ENCODE data around the gene ALPP. TPM values are rescaled to one million over a fixed set of nuclear protein-coding genes. Genes with fewer than 3 reads are reported as not detected.
A peak's percentile ranks its signal among the peaks of the same experiment; 100 is the strongest.

ALPP gene
- total RNA-seq, 1 donor from 2014 or later: 6.0 TPM

DNA sequence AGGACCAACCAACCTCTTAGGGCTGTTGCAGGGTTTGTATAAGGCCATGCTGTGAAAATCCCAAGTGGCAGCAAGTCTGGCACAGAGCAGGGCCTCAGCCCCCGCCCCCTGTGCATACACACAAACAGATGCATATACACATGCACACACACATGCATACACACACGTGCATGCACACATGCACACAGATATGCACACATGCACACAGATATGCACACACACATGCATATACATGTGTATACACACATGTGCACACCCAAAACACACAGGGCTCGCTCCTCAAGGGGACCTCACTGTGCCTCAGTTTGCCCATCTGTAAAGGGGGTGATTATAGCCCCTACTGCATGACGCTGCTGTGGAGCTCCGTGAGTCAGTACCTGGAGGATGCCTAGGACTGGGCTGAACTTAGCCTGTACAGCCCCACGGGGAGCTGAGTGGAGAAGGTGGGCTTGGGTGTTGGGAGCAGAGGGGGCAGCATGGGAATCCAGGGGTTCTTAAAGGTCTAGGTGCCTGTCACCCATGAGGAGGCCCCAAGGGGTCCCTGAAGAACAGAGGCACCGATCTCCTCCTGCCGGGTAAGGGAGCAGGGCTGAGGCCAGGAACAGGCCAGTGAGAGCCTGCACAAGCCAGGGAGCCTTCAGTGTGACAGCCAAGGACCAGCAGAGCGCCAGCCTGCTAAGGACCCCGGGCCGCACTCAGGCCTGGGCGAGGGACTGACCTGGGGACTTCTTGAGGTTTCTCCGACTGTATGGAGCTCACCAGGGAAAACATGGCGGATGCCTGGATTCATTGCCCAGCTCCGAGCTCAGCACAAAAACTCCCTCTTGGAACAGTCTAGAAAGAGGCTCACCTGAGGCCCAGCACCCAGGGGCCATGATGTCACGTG, 53.4 kb downstream of the ALPP start:
- TF ChIP-seq, protein P1, sequence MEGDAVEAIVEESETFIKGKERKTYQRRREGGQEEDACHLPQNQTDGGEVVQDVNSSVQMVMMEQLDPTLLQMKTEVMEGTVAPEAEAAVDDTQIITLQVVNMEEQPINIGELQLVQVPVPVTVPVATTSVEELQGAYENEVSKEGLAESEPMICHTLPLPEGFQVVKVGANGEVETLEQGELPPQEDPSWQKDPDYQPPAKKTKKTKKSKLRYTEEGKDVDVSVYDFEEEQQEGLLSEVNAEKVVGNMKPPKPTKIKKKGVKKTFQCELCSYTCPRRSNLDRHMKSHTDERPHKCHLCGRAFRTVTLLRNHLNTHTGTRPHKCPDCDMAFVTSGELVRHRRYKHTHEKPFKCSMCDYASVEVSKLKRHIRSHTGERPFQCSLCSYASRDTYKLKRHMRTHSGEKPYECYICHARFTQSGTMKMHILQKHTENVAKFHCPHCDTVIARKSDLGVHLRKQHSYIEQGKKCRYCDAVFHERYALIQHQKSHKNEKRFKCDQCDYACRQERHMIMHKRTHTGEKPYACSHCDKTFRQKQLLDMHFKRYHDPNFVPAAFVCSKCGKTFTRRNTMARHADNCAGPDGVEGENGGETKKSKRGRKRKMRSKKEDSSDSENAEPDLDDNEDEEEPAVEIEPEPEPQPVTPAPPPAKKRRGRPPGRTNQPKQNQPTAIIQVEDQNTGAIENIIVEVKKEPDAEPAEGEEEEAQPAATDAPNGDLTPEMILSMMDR (IDR thresholded peaks at IDR 0.05): no peak
- intact Hi-C loops (cut with DNase I): no loop called here
- DNase-seq: peak; percentile 25
- no peaks in the 10 kb centered on the region for H3K36me3 ChIP-seq
- peak in 1 of 2 donors; percentile 29 for ATAC-seq
- H3K4me1 ChIP-seq: no peaks in the 10 kb centered on the region
- H3K27ac ChIP-seq: no peak overlapping the region
- H3K27me3 ChIP-seq (ENCODE audit: low read depth): peaks cover 5% of the 10 kb centered on the region
- H3K4me3 ChIP-seq: no peak overlapping the region
- H3K9me3 ChIP-seq: no peaks in the 10 kb centered on the region

Other genes with a start within 250 kb of the ALPP start
- 0.53 TPM for gene ALPG, start 28.1 kb downstream of the ALPP start, total RNA-seq
- not detected for gene ALPI, start 77.4 kb downstream of the ALPP start, total RNA-seq
- 1.0 TPM for gene ECEL1, start 109.1 kb downstream of the ALPP start, total RNA-seq
- not detected for gene PRSS56, start 141.6 kb downstream of the ALPP start, total RNA-seq
- gene CHRND, start 147.4 kb downstream of the ALPP start, total RNA-seq: not detected
- gene CHRNG, start 160.9 kb downstream of the ALPP start, total RNA-seq: not detected
- 3.7 TPM for gene TIGD1, start 171.8 kb downstream of the ALPP start, total RNA-seq
- 68.1 TPM for gene EIF4E2, start 171.9 kb downstream of the ALPP start, total RNA-seq